ENCODE measurements around the gene TRAPPC2B.
"Not testable (repeated sequence)": the region's sequence is repeated elsewhere in the genome, so short reads cannot be mapped to it uniquely, and the experiment has no call there.

TRAPPC2B gene

GRCh38 chr19:57374179-57374578 is 10.8 kb downstream of the TRAPPC2B start:
- DNase-seq (ENCODE audit: low read depth) = no peak
- no peak for TF ChIP-seq MAX (IDR thresholded peaks at IDR 0.05; ENCODE audit: low read depth, low read length)
- TF ChIP-seq, protein P1, sequence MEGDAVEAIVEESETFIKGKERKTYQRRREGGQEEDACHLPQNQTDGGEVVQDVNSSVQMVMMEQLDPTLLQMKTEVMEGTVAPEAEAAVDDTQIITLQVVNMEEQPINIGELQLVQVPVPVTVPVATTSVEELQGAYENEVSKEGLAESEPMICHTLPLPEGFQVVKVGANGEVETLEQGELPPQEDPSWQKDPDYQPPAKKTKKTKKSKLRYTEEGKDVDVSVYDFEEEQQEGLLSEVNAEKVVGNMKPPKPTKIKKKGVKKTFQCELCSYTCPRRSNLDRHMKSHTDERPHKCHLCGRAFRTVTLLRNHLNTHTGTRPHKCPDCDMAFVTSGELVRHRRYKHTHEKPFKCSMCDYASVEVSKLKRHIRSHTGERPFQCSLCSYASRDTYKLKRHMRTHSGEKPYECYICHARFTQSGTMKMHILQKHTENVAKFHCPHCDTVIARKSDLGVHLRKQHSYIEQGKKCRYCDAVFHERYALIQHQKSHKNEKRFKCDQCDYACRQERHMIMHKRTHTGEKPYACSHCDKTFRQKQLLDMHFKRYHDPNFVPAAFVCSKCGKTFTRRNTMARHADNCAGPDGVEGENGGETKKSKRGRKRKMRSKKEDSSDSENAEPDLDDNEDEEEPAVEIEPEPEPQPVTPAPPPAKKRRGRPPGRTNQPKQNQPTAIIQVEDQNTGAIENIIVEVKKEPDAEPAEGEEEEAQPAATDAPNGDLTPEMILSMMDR (IDR thresholded peaks at IDR 0.05; ENCODE audit: low read depth, low read length) = no peak
- no peak for TF ChIP-seq MYC (IDR thresholded peaks at IDR 0.05; ENCODE audit: low read depth, low read length)
- TF ChIP-seq POLR2A (IDR thresholded peaks at IDR 0.05; ENCODE audit: extremely low read depth, insufficient read length) = no peak
- no peak overlapping the region for H3K4me3 ChIP-seq (ENCODE audit: low read depth, low read length)

DNA sequence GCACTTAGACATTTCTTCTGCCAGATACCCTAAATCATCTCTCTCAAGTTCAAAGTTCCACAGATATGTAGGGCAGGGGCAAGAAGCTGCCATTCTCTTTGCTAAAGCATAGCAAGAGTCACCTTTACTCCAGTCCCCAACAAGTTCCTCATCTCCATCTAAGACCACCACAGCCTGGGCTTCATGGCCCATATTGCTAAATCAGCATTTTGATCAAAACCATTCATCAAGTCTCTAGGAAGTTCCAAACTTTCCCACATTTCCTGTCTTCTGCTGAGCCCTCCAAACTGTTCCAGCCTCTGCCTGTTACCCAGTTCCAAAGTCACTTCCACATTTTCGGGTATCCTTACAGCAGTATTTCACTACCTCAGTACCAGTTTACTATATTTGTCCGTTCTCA is 11.3 kb downstream of the TRAPPC2B start:
- H3K4me3 ChIP-seq (ENCODE audit: low read depth, low read length); DNase-seq (ENCODE audit: low read depth): not testable (repeated sequence)

- no peak for DNase-seq (ENCODE audit: low read depth)
- H3K4me3 ChIP-seq (ENCODE audit: low read depth, low read length) = no peak overlapping the region
- TF ChIP-seq MYC (IDR thresholded peaks at IDR 0.05; ENCODE audit: low read depth, low read length) (no peak), MAX (IDR thresholded peaks at IDR 0.05; ENCODE audit: low read depth, low read length) (no peak), POLR2A (IDR thresholded peaks at IDR 0.05; ENCODE audit: extremely low read depth, insufficient read length) (no peak)
- TF ChIP-seq, protein P1 (IDR thresholded peaks at IDR 0.05; ENCODE audit: low read depth, low read length) = no peak
Measured at GRCh38 chr19:57376151-57376550, 12.8 kb downstream of the TRAPPC2B start.

GRCh38 chr19:57377498-57378146 is 14.3 kb downstream of the TRAPPC2B start:
- TF ChIP-seq, protein P1 (IDR thresholded peaks at IDR 0.05; ENCODE audit: low read depth, low read length) = no peak
- TF ChIP-seq POLR2A (IDR thresholded peaks at IDR 0.05; ENCODE audit: extremely low read depth, insufficient read length) (no peak), MYC (IDR thresholded peaks at IDR 0.05; ENCODE audit: low read depth, low read length) (no peak), MAX (IDR thresholded peaks at IDR 0.05; ENCODE audit: low read depth, low read length) (no peak)
- no peak overlapping the region for H3K4me3 ChIP-seq (ENCODE audit: low read depth, low read length)
- no peak for DNase-seq (ENCODE audit: low read depth)

GRCh38 chr19:57380923-57381322 is 17.6 kb downstream of the TRAPPC2B start:
- DNase-seq (ENCODE audit: low read depth) = no peak
- H3K4me3 ChIP-seq (ENCODE audit: low read depth, low read length) = no peak overlapping the region
- TF ChIP-seq MYC (IDR thresholded peaks at IDR 0.05; ENCODE audit: low read depth, low read length) = no peak
- TF ChIP-seq POLR2A (IDR thresholded peaks at IDR 0.05; ENCODE audit: extremely low read depth, insufficient read length) = no peak
- TF ChIP-seq, protein P1 (IDR thresholded peaks at IDR 0.05; ENCODE audit: low read depth, low read length) = no peak
- no peak for TF ChIP-seq MAX (IDR thresholded peaks at IDR 0.05; ENCODE audit: low read depth, low read length)

DNA sequence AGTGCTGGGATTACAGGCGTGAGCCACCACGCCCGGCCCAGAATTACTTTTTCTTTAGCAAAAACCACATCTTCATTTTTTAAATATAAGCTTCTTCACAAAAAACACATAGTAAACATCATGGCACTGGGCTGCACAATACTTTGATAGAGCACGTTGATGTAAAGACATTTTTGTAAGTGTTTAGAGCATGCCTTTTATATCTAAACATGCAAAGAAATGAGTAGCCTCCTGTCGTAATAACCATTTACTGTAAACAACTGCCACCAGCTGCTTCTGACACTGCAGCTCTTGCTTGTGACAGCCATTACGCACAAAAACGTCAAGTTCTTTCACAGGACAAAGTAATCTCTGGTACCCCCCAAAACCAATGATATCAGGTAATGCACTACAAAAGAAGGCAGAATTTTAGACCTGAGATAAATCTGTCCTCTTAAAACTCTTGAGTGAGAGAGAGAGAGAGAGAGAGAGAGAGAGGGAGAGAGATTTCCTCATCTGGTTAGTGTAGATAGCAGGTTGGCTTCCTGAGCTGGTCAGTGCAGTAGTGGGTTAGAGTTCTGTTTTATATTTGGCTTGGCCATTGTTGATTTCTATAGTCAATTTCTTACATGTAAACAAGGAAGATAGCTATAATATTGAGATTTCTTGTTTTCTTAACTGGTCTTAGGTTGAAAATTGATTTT is 19.6 kb downstream of the TRAPPC2B start:
- no peak overlapping the region for H3K4me3 ChIP-seq (ENCODE audit: low read depth, low read length)
- TF ChIP-seq, protein P1 (IDR thresholded peaks at IDR 0.05; ENCODE audit: low read depth, low read length) = no peak
- TF ChIP-seq POLR2A (IDR thresholded peaks at IDR 0.05; ENCODE audit: extremely low read depth, insufficient read length) = no peak
- DNase-seq (ENCODE audit: low read depth) = no peak
